Erythroblast (primary cell): ENCODE data around the gene MEF2C.

Source experiments
- GATA1 ChIP-seq: IDR thresholded peaks from 2 replicates; pipeline ENCODE4 v1.6.1; 2011; ENCODE audit warnings: low read depth, mild to moderate bottlenecking, control low read depth, low read length, moderate library complexity
- POLR2A ChIP-seq: IDR thresholded peaks from 2 replicates; pipeline ENCODE4 v1.6.1; 2011; ENCODE audit warnings: mild to moderate bottlenecking, low read length

- TF ChIP-seq POLR2A, result no peak
- TF ChIP-seq GATA1, result no peak
Measured at GRCh38 chr5:88702332-88702731, 180.7 kb downstream of the MEF2C start.
